Testis (tissue), 2 donors: ENCODE measurements around the gene LRFN5.

Experiments
- CTCF ChIP-seq, 3 experiments: fragments of 450-650 bp in 2 of 3; fragments of 200-600 bp in 1 of 3; sonication (generic) in 1 of 3; IDR thresholded peaks; one replicate each; pipeline ENCODE4 v1.5.1; 2016 to 2019; ENCODE audit warnings: antibody characterized with exemption in 3 of 3, mild to moderate bottlenecking in 2 of 3, moderate library complexity in 1 of 3
- POLR2A ChIP-seq: fragments of 450-650 bp; IDR thresholded peaks from one replicate; pipeline ENCODE4 v1.6.1; 2017; ENCODE audit warnings: antibody characterized with exemption, mild to moderate bottlenecking, moderate library complexity

GRCh38 chr14:41654196-41654595 is 47.5 kb downstream of the LRFN5 start:
- no peak for TF ChIP-seq CTCF (IDR thresholded peaks at IDR 0.05)
- TF ChIP-seq POLR2A = no peak
